GM12865 (cell line): ENCODE data around the gene ERBB2.

Source experiments
- DNase-seq: peaks from one replicate; pipeline ENCODE4 v3.0.0; 2010; ENCODE audit warnings: low read depth
- H3K4me3 ChIP-seq: 2 replicates; pipeline ENCODE4 v1.5.1; 2011; ENCODE audit warnings: mild to moderate bottlenecking, low read depth, low read length, control low read depth
- TF ChIP-seq, protein P1 (sequence below): IDR thresholded peaks from 2 replicates; pipeline ENCODE4 v1.5.1; 2011; ENCODE audit warnings: low read length, control low read depth, low read depth, inconsistent platforms; ENCODE audit not compliant: insufficient read depth; ENCODE audit errors: missing control alignments

The ERBB2 gene

GRCh38 chr17:39699818-39700147, at the start of gene ERBB2:
Gene ERBB2, plus strand, starts transcription at chr17:39700064. Its CDS starts 175 bp downstream, at chr17:39700239.
- DNase-seq, result no peak
- H3K4me3 ChIP-seq, result no peak within 1 kb of the TSS
- TF ChIP-seq, protein P1, sequence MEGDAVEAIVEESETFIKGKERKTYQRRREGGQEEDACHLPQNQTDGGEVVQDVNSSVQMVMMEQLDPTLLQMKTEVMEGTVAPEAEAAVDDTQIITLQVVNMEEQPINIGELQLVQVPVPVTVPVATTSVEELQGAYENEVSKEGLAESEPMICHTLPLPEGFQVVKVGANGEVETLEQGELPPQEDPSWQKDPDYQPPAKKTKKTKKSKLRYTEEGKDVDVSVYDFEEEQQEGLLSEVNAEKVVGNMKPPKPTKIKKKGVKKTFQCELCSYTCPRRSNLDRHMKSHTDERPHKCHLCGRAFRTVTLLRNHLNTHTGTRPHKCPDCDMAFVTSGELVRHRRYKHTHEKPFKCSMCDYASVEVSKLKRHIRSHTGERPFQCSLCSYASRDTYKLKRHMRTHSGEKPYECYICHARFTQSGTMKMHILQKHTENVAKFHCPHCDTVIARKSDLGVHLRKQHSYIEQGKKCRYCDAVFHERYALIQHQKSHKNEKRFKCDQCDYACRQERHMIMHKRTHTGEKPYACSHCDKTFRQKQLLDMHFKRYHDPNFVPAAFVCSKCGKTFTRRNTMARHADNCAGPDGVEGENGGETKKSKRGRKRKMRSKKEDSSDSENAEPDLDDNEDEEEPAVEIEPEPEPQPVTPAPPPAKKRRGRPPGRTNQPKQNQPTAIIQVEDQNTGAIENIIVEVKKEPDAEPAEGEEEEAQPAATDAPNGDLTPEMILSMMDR, result no peak

DNA sequence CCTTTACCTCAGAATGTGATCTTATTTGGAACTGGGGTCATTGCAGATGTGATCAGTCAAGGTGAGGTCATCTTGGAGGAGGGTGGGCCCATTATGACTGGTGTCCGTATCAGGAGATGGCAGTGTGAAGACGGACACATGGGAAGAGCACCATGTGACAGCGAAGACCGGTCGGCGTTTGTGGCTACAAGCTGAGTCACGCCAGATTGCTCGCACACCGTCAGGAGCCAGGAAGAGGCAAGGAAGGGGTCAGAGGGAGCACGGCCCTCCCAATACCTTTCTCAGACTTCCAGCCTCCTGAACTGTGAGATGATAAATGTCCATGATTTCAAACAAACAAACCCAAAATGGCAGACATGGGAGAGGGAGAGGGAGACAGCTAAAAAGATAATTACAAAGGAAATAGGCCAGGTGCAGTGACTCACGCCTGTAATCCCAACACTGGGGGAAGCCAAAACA, 49.7 kb upstream of the ERBB2 start:
- TF ChIP-seq, protein P1, result no peak
- no peak overlapping the region for H3K4me3 ChIP-seq
- no peak for DNase-seq

DNA sequence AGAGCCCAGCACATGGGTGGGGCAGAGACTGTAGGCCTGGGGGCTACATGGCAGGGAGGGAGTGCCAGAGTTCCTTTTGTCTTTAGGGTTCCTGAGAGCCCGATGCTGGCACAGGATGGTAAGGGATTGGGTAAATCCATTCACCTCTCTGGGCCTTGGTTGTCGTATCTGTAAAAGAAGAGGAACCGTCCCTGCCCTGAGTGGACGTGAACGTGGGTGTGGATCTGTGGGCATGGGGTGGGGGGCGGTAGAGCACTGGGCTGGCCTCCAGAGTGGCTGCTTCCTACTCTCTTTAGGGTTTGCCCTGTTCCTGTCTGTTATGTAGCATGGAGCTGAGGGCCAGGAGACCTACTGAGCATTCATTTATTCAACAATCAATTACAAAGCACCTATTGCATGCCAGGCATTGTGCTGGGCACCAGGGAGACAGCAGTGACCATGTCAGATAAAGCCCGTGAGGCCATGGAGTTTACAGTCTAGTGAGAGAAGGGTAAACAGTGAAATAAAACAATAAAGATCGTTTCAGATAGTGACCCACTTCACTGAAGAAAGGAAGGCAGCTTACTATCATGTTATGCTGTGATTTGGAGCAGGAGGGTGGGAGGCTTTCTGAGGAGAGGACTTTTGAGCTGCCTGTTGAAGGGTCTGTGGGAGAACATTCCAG, 47.8 kb upstream of the ERBB2 start:
- DNase-seq, result no peak
- H3K4me3 ChIP-seq, result no peak overlapping the region
- TF ChIP-seq, protein P1, result no peak

GRCh38 chr17:39652587-39653315, 47.1 kb upstream of the ERBB2 start:
- no peak for DNase-seq
- H3K4me3 ChIP-seq, result no peak overlapping the region
- TF ChIP-seq, protein P1, result no peak

DNA sequence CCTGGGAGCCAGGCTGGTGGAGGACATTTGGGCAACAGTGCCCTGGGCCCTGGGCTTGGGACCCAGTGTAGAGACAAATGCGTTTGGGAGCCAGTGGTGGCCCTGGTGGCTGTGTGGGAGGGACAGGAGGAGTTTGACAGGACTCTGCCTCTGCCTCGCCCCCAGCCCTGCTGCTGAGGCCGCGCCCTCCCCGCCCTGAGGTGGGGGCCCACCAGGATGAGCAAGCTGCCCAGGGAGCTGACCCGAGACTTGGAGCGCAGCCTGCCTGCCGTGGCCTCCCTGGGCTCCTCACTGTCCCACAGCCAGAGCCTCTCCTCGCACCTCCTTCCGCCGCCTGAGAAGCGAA, 46.6 kb upstream of the ERBB2 start:
- TF ChIP-seq, protein P1, result no peak
- no peak for DNase-seq
- H3K4me3 ChIP-seq, result no peak overlapping the region

DNA sequence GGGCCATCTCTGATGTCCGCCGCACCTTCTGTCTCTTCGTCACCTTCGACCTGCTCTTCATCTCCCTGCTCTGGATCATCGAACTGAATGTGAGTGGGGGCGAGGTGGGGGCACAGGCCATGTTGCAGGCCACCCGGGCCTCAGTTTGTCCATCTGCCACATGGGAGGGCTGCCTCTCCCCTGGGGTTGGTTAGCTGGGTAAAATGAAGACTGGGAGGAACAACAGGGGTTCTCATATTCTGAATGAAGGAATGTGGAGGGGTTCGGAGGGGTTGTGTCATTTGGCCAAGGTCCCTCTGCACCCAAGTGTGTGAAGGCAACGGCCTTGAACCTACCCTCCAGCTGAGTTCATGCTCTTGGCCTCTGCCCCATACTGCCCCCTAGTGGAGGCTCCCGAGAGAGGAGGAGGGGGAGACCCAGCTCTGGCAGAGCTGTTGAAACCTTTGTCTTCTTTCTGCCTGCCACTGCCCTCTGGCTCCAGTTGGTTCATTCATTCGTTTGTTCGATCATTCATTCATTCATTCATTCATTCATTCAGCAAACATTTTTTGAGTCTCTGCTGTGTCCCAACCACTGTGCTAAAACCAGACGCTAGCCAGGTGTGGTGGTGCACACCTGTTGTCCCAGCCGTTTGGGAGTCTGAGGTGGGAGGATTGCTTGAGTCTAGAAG, 46.1 kb upstream of the ERBB2 start:
- TF ChIP-seq, protein P1, result peak; percentile 92
- H3K4me3 ChIP-seq, result no peak overlapping the region
- DNase-seq, result peak; percentile 70
